ENCODE results near the gene WNT8A.
"Not testable (repeated sequence)": the region's sequence is repeated elsewhere in the genome, so short reads cannot be mapped to it uniquely, and the experiment has no call there.

The WNT8A gene

GRCh38 chr5:138065102-138065501 is 18.7 kb upstream of the WNT8A start:
- WGBS = 70% methylated on average over 5 of the region's 5 CpGs
- Histone ChIP-seq H3K23ac (ENCODE audit: low read length in 2 of 2) (no peak overlapping the region), H2BK15ac (ENCODE audit: low read depth, poor library complexity, severe bottlenecking) (no peak overlapping the region), H3K9ac (ENCODE audit: low read length) (no peak overlapping the region), H3K18ac (ENCODE audit: low read depth in 1 of 2, low read length in 2 of 2) (no peak overlapping the region), H3K27ac (ENCODE audit: low read length, poor library complexity, severe bottlenecking) (no peak overlapping the region), H4K91ac (ENCODE audit: low read length) (no peak overlapping the region), H3K4ac (ENCODE audit: low read depth in 1 of 2, low read length in 2 of 2) (no peak overlapping the region), H2BK12ac (ENCODE audit: low read length in 2 of 2) (no peak overlapping the region), H3K14ac (ENCODE audit: low read length in 2 of 2) (no peak overlapping the region), H2AFZ (ENCODE audit: low read depth, low read length) (no peak overlapping the region), H2AK5ac (ENCODE audit: low read length, severe bottlenecking) (no peak overlapping the region), H4K8ac (ENCODE audit: low read length) (no peak overlapping the region), H3K4me3 (ENCODE audit: insufficient read depth in 1 of 2, low read depth in 1 of 2, low read length in 2 of 2) (no peak overlapping the region), H3K27me3 (ENCODE audit: control insufficient read depth in 1 of 2, insufficient read depth in 1 of 2, low read length in 2 of 2) (no peaks in the 10 kb centered on the region), H2BK120ac (ENCODE audit: low read depth, low read length) (no peak overlapping the region), H2BK5ac (ENCODE audit: low read depth, low read length, poor library complexity, severe bottlenecking) (no peak overlapping the region), H3K4me1 (ENCODE audit: control insufficient read depth, insufficient read depth, low read depth, low read length) (peaks cover 2% of the 10 kb centered on the region), H3K9me3 (ENCODE audit: control insufficient read depth, low read length) (no peaks in the 10 kb centered on the region), H3K36me3 (ENCODE audit: control insufficient read depth in 1 of 2, insufficient read depth in 2 of 2, low read depth in 1 of 2, low read length in 2 of 2) (no peaks in the 10 kb centered on the region), H3K4me2 (ENCODE audit: low read length, poor library complexity, severe bottlenecking) (no peak overlapping the region), H3K79me1 (replicated peaks; ENCODE audit: low read length, poor library complexity, severe bottlenecking) (no peaks in the 10 kb centered on the region)
- DNase-seq = no peak

GRCh38 chr5:138067945-138068344 is 15.9 kb upstream of the WNT8A start:
- Histone ChIP-seq H3K18ac (ENCODE audit: low read depth in 1 of 2, low read length in 2 of 2) (no peak overlapping the region), H3K27me3 (ENCODE audit: control insufficient read depth in 1 of 2, insufficient read depth in 1 of 2, low read length in 2 of 2) (peaks cover 0 to 5% of the 10 kb centered on the region in 2 experiments), H2BK120ac (ENCODE audit: low read depth, low read length) (no peak overlapping the region), H3K4me3 (ENCODE audit: insufficient read depth in 1 of 2, low read depth in 1 of 2, low read length in 2 of 2) (no peak overlapping the region), H2AFZ (ENCODE audit: low read depth, low read length) (no peak overlapping the region), H2BK15ac (ENCODE audit: low read depth, poor library complexity, severe bottlenecking) (no peak overlapping the region), H2BK5ac (ENCODE audit: low read depth, low read length, poor library complexity, severe bottlenecking) (no peak overlapping the region), H2AK5ac (ENCODE audit: low read length, severe bottlenecking) (no peak overlapping the region), H4K91ac (ENCODE audit: low read length) (no peak overlapping the region), H3K36me3 (ENCODE audit: control insufficient read depth in 1 of 2, insufficient read depth in 2 of 2, low read depth in 1 of 2, low read length in 2 of 2) (no peaks in the 10 kb centered on the region), H3K9ac (ENCODE audit: low read length) (no peak overlapping the region), H3K27ac (ENCODE audit: low read length, poor library complexity, severe bottlenecking) (no peak overlapping the region), H3K4ac (ENCODE audit: low read depth in 1 of 2, low read length in 2 of 2) (no peak overlapping the region), H2BK12ac (ENCODE audit: low read length in 2 of 2) (no peak overlapping the region), H4K8ac (ENCODE audit: low read length) (no peak overlapping the region), H3K4me2 (ENCODE audit: low read length, poor library complexity, severe bottlenecking) (no peak overlapping the region), H3K14ac (ENCODE audit: low read length in 2 of 2) (no peak overlapping the region), H3K9me3 (ENCODE audit: control insufficient read depth, low read length) (no peaks in the 10 kb centered on the region), H3K23ac (ENCODE audit: low read length in 2 of 2) (no peak overlapping the region), H3K4me1 (ENCODE audit: control insufficient read depth, insufficient read depth, low read depth, low read length) (peaks cover 2% of the 10 kb centered on the region), H3K79me1 (replicated peaks; ENCODE audit: low read length, poor library complexity, severe bottlenecking) (no peaks in the 10 kb centered on the region)
- 94% methylated on average over 8 of the region's 8 CpGs for WGBS
- DNase-seq = no peak

GRCh38 chr5:138068742-138069600 is 14.9 kb upstream of the WNT8A start:
- Histone ChIP-seq H2AK5ac (ENCODE audit: low read length, severe bottlenecking) (no peak overlapping the region), H3K27ac (ENCODE audit: low read length, poor library complexity, severe bottlenecking) (no peak overlapping the region), H3K4me3 (ENCODE audit: insufficient read depth in 1 of 2, low read depth in 1 of 2, low read length in 2 of 2) (no peak overlapping the region), H3K27me3 (ENCODE audit: control insufficient read depth in 1 of 2, insufficient read depth in 1 of 2, low read length in 2 of 2) (peaks cover 0 to 5% of the 10 kb centered on the region in 2 experiments), H3K14ac (ENCODE audit: low read length in 2 of 2) (no peak overlapping the region), H3K9ac (ENCODE audit: low read length) (no peak overlapping the region), H4K91ac (ENCODE audit: low read length) (no peak overlapping the region), H2AFZ (ENCODE audit: low read depth, low read length) (no peak overlapping the region), H3K4ac (ENCODE audit: low read depth in 1 of 2, low read length in 2 of 2) (no peak overlapping the region), H3K4me2 (ENCODE audit: low read length, poor library complexity, severe bottlenecking) (no peak overlapping the region), H3K4me1 (ENCODE audit: control insufficient read depth, insufficient read depth, low read depth, low read length) (peaks cover 2% of the 10 kb centered on the region), H4K8ac (ENCODE audit: low read length) (no peak overlapping the region), H2BK12ac (ENCODE audit: low read length in 2 of 2) (no peak overlapping the region), H3K9me3 (ENCODE audit: control insufficient read depth, low read length) (no peaks in the 10 kb centered on the region), H2BK120ac (ENCODE audit: low read depth, low read length) (no peak overlapping the region), H3K18ac (ENCODE audit: low read depth in 1 of 2, low read length in 2 of 2) (no peak overlapping the region), H2BK5ac (ENCODE audit: low read depth, low read length, poor library complexity, severe bottlenecking) (no peak overlapping the region), H3K79me1 (replicated peaks; ENCODE audit: low read length, poor library complexity, severe bottlenecking) (no peaks in the 10 kb centered on the region), H2BK15ac (ENCODE audit: low read depth, poor library complexity, severe bottlenecking) (no peak overlapping the region), H3K23ac (ENCODE audit: low read length in 2 of 2) (no peak overlapping the region), H3K36me3 (ENCODE audit: control insufficient read depth in 1 of 2, insufficient read depth in 2 of 2, low read depth in 1 of 2, low read length in 2 of 2) (no peaks in the 10 kb centered on the region)
- peak; percentile 78 for DNase-seq
- WGBS = 37% methylated on average over 6 of the region's 6 CpGs

GRCh38 chr5:138070026-138070425 is 13.8 kb upstream of the WNT8A start:
- not testable (repeated sequence) for H3K27me3 ChIP-seq (ENCODE audit: control insufficient read depth in 1 of 2, insufficient read depth in 1 of 2, low read length in 2 of 2); H2AFZ ChIP-seq (ENCODE audit: low read depth, low read length); H3K36me3 ChIP-seq (ENCODE audit: control insufficient read depth in 1 of 2, insufficient read depth in 2 of 2, low read depth in 1 of 2, low read length in 2 of 2); H3K4me2 ChIP-seq (ENCODE audit: low read length, poor library complexity, severe bottlenecking); H3K23ac ChIP-seq (ENCODE audit: low read length in 2 of 2); H4K91ac ChIP-seq (ENCODE audit: low read length); H3K9ac ChIP-seq (ENCODE audit: low read length); H2BK5ac ChIP-seq (ENCODE audit: low read depth, low read length, poor library complexity, severe bottlenecking); H3K4me1 ChIP-seq (ENCODE audit: control insufficient read depth, insufficient read depth, low read depth, low read length); H2AK5ac ChIP-seq (ENCODE audit: low read length, severe bottlenecking); H2BK12ac ChIP-seq (ENCODE audit: low read length in 2 of 2); H3K9me3 ChIP-seq (ENCODE audit: control insufficient read depth, low read length); H3K14ac ChIP-seq (ENCODE audit: low read length in 2 of 2); H3K27ac ChIP-seq (ENCODE audit: low read length, poor library complexity, severe bottlenecking); H3K4ac ChIP-seq (ENCODE audit: low read depth in 1 of 2, low read length in 2 of 2); H3K4me3 ChIP-seq (ENCODE audit: insufficient read depth in 1 of 2, low read depth in 1 of 2, low read length in 2 of 2); H2BK15ac ChIP-seq (ENCODE audit: low read depth, poor library complexity, severe bottlenecking); H3K79me1 ChIP-seq (replicated peaks; ENCODE audit: low read length, poor library complexity, severe bottlenecking); H2BK120ac ChIP-seq (ENCODE audit: low read depth, low read length); H3K18ac ChIP-seq (ENCODE audit: low read depth in 1 of 2, low read length in 2 of 2); DNase-seq; H4K8ac ChIP-seq (ENCODE audit: low read length)
- WGBS = 99% methylated on average over 10 of the region's 32 CpGs

Data from mesenchymal stem cell (in vitro differentiated cells and primary cell).